Neural crest cell (in vitro differentiated cells): ENCODE measurements around the gene STX3. TPM values are rescaled to one million over a fixed set of nuclear protein-coding genes. Genes with fewer than 3 reads are reported as not detected.

ENCODE experiments used
- DNase-seq: peaks from one replicate; pipeline ENCODE4 v3.0.0; 2021; ENCODE audit warnings: low read depth, mixed read lengths, low spot score
- H3K27ac Mint-ChIP-seq: one replicate; pipeline ENCODE4 v1.8.0; 2021; ENCODE audit warnings: mild to moderate bottlenecking, mixed read lengths; ENCODE audit not compliant: unreplicated experiment
- H3K27me3 Mint-ChIP-seq: 2 replicates; pipeline ENCODE4 v1.8.0; 2021; ENCODE audit warnings: low read depth, mild to moderate bottlenecking, mixed read lengths
- H3K36me3 Mint-ChIP-seq: 2 replicates; pipeline ENCODE4 v1.8.0; 2021; ENCODE audit warnings: low read depth, mild to moderate bottlenecking, mixed read lengths
- H3K4me1 Mint-ChIP-seq: 2 replicates; pipeline ENCODE4 v1.8.0; 2021; ENCODE audit warnings: mixed read lengths
- H3K4me3 Mint-ChIP-seq: one replicate; pipeline ENCODE4 v1.8.0; 2021; ENCODE audit warnings: mild to moderate bottlenecking, mixed read lengths
- H3K9me3 Mint-ChIP-seq: 2 replicates; pipeline ENCODE4 v1.8.0; 2021; ENCODE audit warnings: mixed read lengths
- CTCF ChIP-seq: fragments of 200-600 bp; sonication (generic); conservative IDR thresholded peaks from 2 replicates; pipeline ENCODE4 v1.5.0; 2021; ENCODE audit warnings: antibody characterized with exemption, mild to moderate bottlenecking
- total RNA-seq: library from RNA; stranded (reverse); gene quantifications from 2 replicates; pipeline ENCODE4 v1.2.1, GENCODE V29; 2021

STX3 gene
- total RNA-seq, 1 donor from 2014 or later, result 6.5 TPM

GRCh38 chr11:59767225-59767611 lies 12.0 kb downstream of the STX3 start:
- TF ChIP-seq CTCF, result no peak
- Mint-ChIP-seq H3K4me3 (no peak overlapping the region), H3K36me3 (no peaks in the 10 kb centered on the region), H3K9me3 (no peaks in the 10 kb centered on the region), H3K27ac (no peak overlapping the region), H3K4me1 (no peaks in the 10 kb centered on the region), H3K27me3 (no peaks in the 10 kb centered on the region)
- DNase-seq, result no peak

- no peaks in the 10 kb centered on the region for H3K36me3 Mint-ChIP-seq
- no peak for DNase-seq
- TF ChIP-seq CTCF, result no peak
- H3K9me3 Mint-ChIP-seq, result no peaks in the 10 kb centered on the region
- H3K4me3 Mint-ChIP-seq, result no peak overlapping the region
- H3K27me3 Mint-ChIP-seq, result no peaks in the 10 kb centered on the region
- no peak overlapping the region for H3K27ac Mint-ChIP-seq
- no peaks in the 10 kb centered on the region for H3K4me1 Mint-ChIP-seq
Observed at GRCh38 chr11:59769111-59769510, 13.9 kb downstream of the STX3 start.

GRCh38 chr11:59769828-59770227 lies 14.7 kb downstream of the STX3 start:
- Mint-ChIP-seq H3K4me3 (no peak overlapping the region), H3K27ac (no peak overlapping the region), H3K9me3 (no peaks in the 10 kb centered on the region), H3K4me1 (no peaks in the 10 kb centered on the region), H3K27me3 (no peaks in the 10 kb centered on the region), H3K36me3 (no peaks in the 10 kb centered on the region)
- TF ChIP-seq CTCF, result no peak
- no peak for DNase-seq

GRCh38 chr11:59770319-59770718 lies 15.1 kb downstream of the STX3 start:
- H3K4me3 Mint-ChIP-seq, result no peak overlapping the region
- no peaks in the 10 kb centered on the region for H3K27me3 Mint-ChIP-seq
- H3K4me1 Mint-ChIP-seq, result no peaks in the 10 kb centered on the region
- no peak overlapping the region for H3K27ac Mint-ChIP-seq
- H3K9me3 Mint-ChIP-seq, result no peaks in the 10 kb centered on the region
- no peak for TF ChIP-seq CTCF
- H3K36me3 Mint-ChIP-seq, result no peaks in the 10 kb centered on the region
- DNase-seq, result no peak

GRCh38 chr11:59770869-59771268 lies 15.7 kb downstream of the STX3 start:
- Mint-ChIP-seq H3K9me3 (no peaks in the 10 kb centered on the region), H3K27ac (no peak overlapping the region), H3K36me3 (no peaks in the 10 kb centered on the region), H3K4me3 (no peak overlapping the region), H3K4me1 (no peaks in the 10 kb centered on the region), H3K27me3 (no peaks in the 10 kb centered on the region)
- DNase-seq, result no peak
- no peak for TF ChIP-seq CTCF

- TF ChIP-seq CTCF, result no peak
- Mint-ChIP-seq H3K27ac (no peak overlapping the region), H3K4me3 (no peak overlapping the region), H3K4me1 (no peaks in the 10 kb centered on the region), H3K27me3 (no peaks in the 10 kb centered on the region), H3K9me3 (no peaks in the 10 kb centered on the region), H3K36me3 (no peaks in the 10 kb centered on the region)
- no peak for DNase-seq
Observed at GRCh38 chr11:59771605-59772004, 16.4 kb downstream of the STX3 start.
